Hepatocyte (in vitro differentiated cells): ENCODE data around the gene RIC8A. TPM values are rescaled to one million over a fixed set of nuclear protein-coding genes. Genes with fewer than 3 reads are reported as not detected.
A peak's percentile ranks its signal among the peaks of the same experiment; 100 is the strongest.
"Not testable (repeated sequence)": the region's sequence is repeated elsewhere in the genome, so short reads cannot be mapped to it uniquely, and the experiment has no call there.

Experiments
- DNase-seq: peaks from one replicate; pipeline ENCODE4 v3.0.0-alpha.2; 2016; ENCODE audit warnings: low spot score
- H2AFZ ChIP-seq: fragments of 200-600 bp; sonication (generic); 2 replicates; pipeline ENCODE4 v1.6.0; 2016; ENCODE audit warnings: antibody characterized with exemption, mild to moderate bottlenecking
- H3K27ac ChIP-seq: fragments of 200-600 bp; sonication (generic); 2 replicates; pipeline ENCODE4 v1.5.1; 2016; ENCODE audit warnings: mild to moderate bottlenecking
- H3K27me3 ChIP-seq: fragments of 200-600 bp; sonication (generic); 2 replicates; pipeline ENCODE4 v1.6.1; 2016
- H3K36me3 ChIP-seq: fragments of 200-600 bp; sonication (generic); replicated peaks from 2 replicates; pipeline ENCODE4 v1.5.1; 2016; ENCODE audit warnings: low read depth; ENCODE audit not compliant: insufficient read depth
- H3K4me1 ChIP-seq: fragments of 200-600 bp; sonication (generic); 2 replicates; pipeline ENCODE4 v1.5.1; 2016; ENCODE audit warnings: mild to moderate bottlenecking, moderate library complexity; ENCODE audit not compliant: insufficient read depth
- H3K4me2 ChIP-seq: fragments of 200-600 bp; sonication (generic); 2 replicates; pipeline ENCODE4 v1.6.0; 2016
- H3K4me3 ChIP-seq: fragments of 200-600 bp; sonication (generic); 2 replicates; pipeline ENCODE4 v1.5.1; 2016; ENCODE audit warnings: mild to moderate bottlenecking
- H3K79me2 ChIP-seq: fragments of 200-600 bp; sonication (generic); 2 replicates; pipeline ENCODE4 v1.6.0; 2017; ENCODE audit warnings: mild to moderate bottlenecking
- H3K9me2 ChIP-seq: fragments of 200-600 bp; sonication (generic); replicated peaks from 2 replicates; pipeline ENCODE4 v1.6.0; 2017; ENCODE audit warnings: mild to moderate bottlenecking; ENCODE audit not compliant: insufficient read depth
- H3K9me3 ChIP-seq: fragments of 200-600 bp; sonication (generic); 2 replicates; pipeline ENCODE4 v1.5.1; 2016; ENCODE audit warnings: low read depth, mild to moderate bottlenecking
- H4K20me1 ChIP-seq: fragments of 200-600 bp; sonication (generic); 2 replicates; pipeline ENCODE4 v1.6.0; 2016; ENCODE audit warnings: mild to moderate bottlenecking; ENCODE audit not compliant: insufficient read depth, poor library complexity, severe bottlenecking
- EZH2 ChIP-seq: fragments of 200-600 bp; sonication (generic); IDR thresholded peaks from 2 replicates; pipeline ENCODE4 v1.6.1; 2016; ENCODE audit warnings: antibody characterized with exemption, mild to moderate bottlenecking, borderline replicate concordance
- EZH2phosphoT487 ChIP-seq: fragments of 200-600 bp; sonication (generic); IDR thresholded peaks from one replicate; pipeline ENCODE4 v1.6.1; 2018; ENCODE audit warnings: antibody characterized with exemption, mild to moderate bottlenecking, low read depth, moderate library complexity; ENCODE audit not compliant: unreplicated experiment, severe bottlenecking
- WGBS: methylation state at CpG from one replicate; pipeline ENCODE4 v1.1.6; 2016; ENCODE audit warnings: low lambda C conversion rate; ENCODE audit errors: missing lambda C conversion rate; 5-methylcytosine and 5-hydroxymethylcytosine counted together
- polyA plus RNA-seq: library from polyadenylated mRNA; unstranded; fragments of >200 nt; fragmentation: Nextera tagmentation; extraction: Ambion mirVana; gene quantifications from 2 replicates; pipeline ENCODE4 v1.2.1, GENCODE V29; 2016
- total RNA-seq: library from RNA; depleted of rRNA; stranded (reverse); fragments of >200 nt; gene quantifications from 2 replicates; pipeline ENCODE4 v1.2.3, GENCODE V29; 2014
- TF ChIP-seq, protein P1 (sequence below): fragments of 200-600 bp; sonication (generic); IDR thresholded peaks from 2 replicates; pipeline ENCODE4 v1.5.1; 2016; ENCODE audit warnings: antibody characterized with exemption, mild to moderate bottlenecking; ENCODE audit not compliant: poor library complexity

The RIC8A gene
- total and polyA plus RNA-seq, 2 experiments from 2014 or later: 75.6 to 82.1 TPM

- DNase-seq: peak; percentile 94
- Histone ChIP-seq H3K36me3 (no peaks in the 10 kb centered on the region), H3K27me3 (no peaks in the 10 kb centered on the region), H3K9me2 (no peaks in the 10 kb centered on the region), H3K4me2 (peak within 1 kb of the TSS; percentile 99), H3K79me2 (peaks cover 65% of the 10 kb centered on the region), H3K4me3 (peak within 1 kb of the TSS; percentile 91), H3K27ac (peak within 1 kb of the TSS; percentile 100), H4K20me1 (no peaks in the 10 kb centered on the region), H3K4me1 (peaks cover 10% of the 10 kb centered on the region), H3K9me3 (no peaks in the 10 kb centered on the region), H2AFZ (peak within 1 kb of the TSS; percentile 100)
- 2% methylated on average over 55 of the region's 62 CpGs for WGBS
- TF ChIP-seq EZH2phosphoT487: no peak
- TF ChIP-seq, protein P1, sequence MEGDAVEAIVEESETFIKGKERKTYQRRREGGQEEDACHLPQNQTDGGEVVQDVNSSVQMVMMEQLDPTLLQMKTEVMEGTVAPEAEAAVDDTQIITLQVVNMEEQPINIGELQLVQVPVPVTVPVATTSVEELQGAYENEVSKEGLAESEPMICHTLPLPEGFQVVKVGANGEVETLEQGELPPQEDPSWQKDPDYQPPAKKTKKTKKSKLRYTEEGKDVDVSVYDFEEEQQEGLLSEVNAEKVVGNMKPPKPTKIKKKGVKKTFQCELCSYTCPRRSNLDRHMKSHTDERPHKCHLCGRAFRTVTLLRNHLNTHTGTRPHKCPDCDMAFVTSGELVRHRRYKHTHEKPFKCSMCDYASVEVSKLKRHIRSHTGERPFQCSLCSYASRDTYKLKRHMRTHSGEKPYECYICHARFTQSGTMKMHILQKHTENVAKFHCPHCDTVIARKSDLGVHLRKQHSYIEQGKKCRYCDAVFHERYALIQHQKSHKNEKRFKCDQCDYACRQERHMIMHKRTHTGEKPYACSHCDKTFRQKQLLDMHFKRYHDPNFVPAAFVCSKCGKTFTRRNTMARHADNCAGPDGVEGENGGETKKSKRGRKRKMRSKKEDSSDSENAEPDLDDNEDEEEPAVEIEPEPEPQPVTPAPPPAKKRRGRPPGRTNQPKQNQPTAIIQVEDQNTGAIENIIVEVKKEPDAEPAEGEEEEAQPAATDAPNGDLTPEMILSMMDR: no peak
- TF ChIP-seq EZH2: no peak
Measured at GRCh38 chr11:236774-237767, 29.6 kb downstream of the RIC8A start, which contains the start of gene PSMD13. Gene PSMD13 (plus strand): TSS chr11:236976. CDS start chr11:237050, 74 bp downstream.

GRCh38 chr11:238346-238745, 30.8 kb downstream of the RIC8A start:
- 85% methylated on average over 7 of the region's 7 CpGs for WGBS
- peak overlapping the region; percentile 99 for H3K4me2 ChIP-seq
- not testable (repeated sequence) for H2AFZ ChIP-seq, H3K36me3 ChIP-seq, H3K27me3 ChIP-seq, H3K9me3 ChIP-seq, H3K4me3 ChIP-seq, H3K9me2 ChIP-seq, H3K27ac ChIP-seq, H3K4me1 ChIP-seq, H4K20me1 ChIP-seq, DNase-seq
- H3K79me2 ChIP-seq: peaks cover 60% of the 10 kb centered on the region

DNA sequence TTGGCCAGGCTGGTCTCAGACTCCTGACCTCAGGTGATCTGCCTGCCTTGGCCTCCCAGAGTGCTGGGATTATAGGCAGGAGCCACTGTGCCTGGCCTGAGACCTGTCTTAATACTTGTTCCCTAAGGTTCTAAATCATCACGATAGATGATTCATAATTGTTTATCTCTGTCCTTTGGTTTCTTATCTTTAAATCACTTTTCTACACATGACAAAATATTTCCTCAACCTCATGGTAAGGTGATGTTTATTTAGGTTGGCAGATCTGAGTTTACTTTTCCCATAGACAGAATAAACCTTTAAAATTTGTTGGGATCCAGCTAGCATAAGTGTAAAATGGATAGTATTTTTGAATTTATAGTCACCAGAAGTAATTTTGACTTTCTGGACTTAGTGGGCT, 32.8 kb downstream of the RIC8A start:
- Histone ChIP-seq H2AFZ (no peak overlapping the region), H3K27me3 (no peaks in the 10 kb centered on the region), H3K4me2 (no peak overlapping the region), H3K9me2 (no peaks in the 10 kb centered on the region), H3K36me3 (no peaks in the 10 kb centered on the region), H3K79me2 (peaks cover 42% of the 10 kb centered on the region), H3K27ac (no peak overlapping the region), H3K4me1 (peaks cover 3% of the 10 kb centered on the region), H4K20me1 (no peaks in the 10 kb centered on the region), H3K4me3 (no peak overlapping the region), H3K9me3 (no peaks in the 10 kb centered on the region)
- TF ChIP-seq, protein P1: no peak
- no peak for TF ChIP-seq EZH2
- no peak for TF ChIP-seq EZH2phosphoT487
- 78% methylated on average over 1 of the region's 1 CpG for WGBS
- no peak for DNase-seq

DNA sequence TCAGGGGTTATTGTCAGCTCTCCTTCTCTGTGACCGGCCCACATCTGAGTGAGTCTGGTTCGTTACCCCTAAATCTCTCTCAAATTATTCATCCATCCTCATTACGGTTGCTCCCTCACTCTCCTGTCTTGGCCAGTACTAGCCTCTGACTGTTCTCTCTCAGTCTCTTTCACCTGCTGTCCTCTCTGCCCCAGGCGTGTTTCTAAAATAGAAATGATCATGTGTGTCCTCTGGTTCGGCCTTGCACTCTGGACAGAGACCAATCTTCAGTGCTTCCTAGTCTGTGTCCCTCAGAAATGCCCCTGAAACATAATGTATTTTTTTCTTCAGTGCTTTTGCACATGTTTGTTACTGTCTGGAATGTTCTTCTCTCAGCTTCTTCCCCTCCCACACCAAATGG, 34.1 kb downstream of the RIC8A start:
- no peak for DNase-seq
- Histone ChIP-seq H3K36me3 (no peaks in the 10 kb centered on the region), H3K4me2 (no peak overlapping the region), H3K27me3 (no peaks in the 10 kb centered on the region), H3K4me1 (peaks cover 3% of the 10 kb centered on the region), H3K79me2 (peaks cover 41% of the 10 kb centered on the region), H3K9me2 (no peaks in the 10 kb centered on the region), H4K20me1 (no peaks in the 10 kb centered on the region), H3K27ac (no peak overlapping the region), H3K4me3 (no peak overlapping the region), H3K9me3 (no peaks in the 10 kb centered on the region), H2AFZ (no peak overlapping the region)
- TF ChIP-seq, protein P1: no peak
- TF ChIP-seq EZH2: no peak
- TF ChIP-seq EZH2phosphoT487: no peak
- 98% methylated on average over 5 of the region's 5 CpGs for WGBS
